Liver (tissue), 9 donors: ENCODE data around the gene IGLL5. TPM values are rescaled to one million over a fixed set of nuclear protein-coding genes. Genes with fewer than 3 reads are reported as not detected.

Experiments used
- DNase-seq: peaks from one replicate; pipeline ENCODE4 v3.0.0-alpha.2; 2017; ENCODE audit warnings: low spot score
- H3K27ac ChIP-seq, 2 donors: one replicate each; pipeline ENCODE4 v1.7.0; 2013; ENCODE audit warnings: inconsistent platforms in 2 of 2, low read length in 2 of 2, control low read depth in 1 of 2, low read depth in 1 of 2, mild to moderate bottlenecking in 1 of 2
- H3K27me3 ChIP-seq, 4 donors: one replicate each; pipeline versions ENCODE4 v1.6.1 to v1.7.0; 2013; ENCODE audit warnings: low read length in 3 of 4, inconsistent platforms in 1 of 4, mild to moderate bottlenecking in 1 of 4, moderate library complexity in 1 of 4; ENCODE audit not compliant: control insufficient read depth in 4 of 4, insufficient read depth in 4 of 4
- H3K36me3 ChIP-seq, 4 donors: one replicate each; pipeline versions ENCODE4 v1.6.1 to v1.7.0; 2013; ENCODE audit warnings: low read length in 3 of 4, mild to moderate bottlenecking in 3 of 4, low read depth in 1 of 4, moderate library complexity in 1 of 4; ENCODE audit not compliant: control insufficient read depth in 4 of 4, insufficient read depth in 3 of 4
- H3K4me1 ChIP-seq, 4 donors: one replicate each; pipeline versions ENCODE4 v1.6.1 to v1.7.0; 2013; ENCODE audit warnings: low read length in 3 of 4, mild to moderate bottlenecking in 3 of 4, moderate library complexity in 1 of 4; ENCODE audit not compliant: control insufficient read depth in 4 of 4, insufficient read depth in 4 of 4
- H3K4me3 ChIP-seq, 3 donors: one replicate each; pipeline versions ENCODE4 v1.6.1 to v1.7.0; 2013; ENCODE audit warnings: low read length in 3 of 3, control low read depth in 1 of 3, low read depth in 1 of 3, mild to moderate bottlenecking in 1 of 3
- H3K9ac ChIP-seq, 2 donors: one replicate each; pipeline ENCODE4 v1.7.0; 2013; ENCODE audit warnings: low read length in 2 of 2, mild to moderate bottlenecking in 2 of 2, moderate library complexity in 2 of 2, control low read depth in 1 of 2, low read depth in 1 of 2
- H3K9me3 ChIP-seq, 4 donors: one replicate each; pipeline versions ENCODE4 v1.6.1 to v1.7.0; 2013; ENCODE audit warnings: low read length in 3 of 4; ENCODE audit not compliant: control insufficient read depth in 4 of 4
- ATF3 ChIP-seq: IDR thresholded peaks from 2 replicates; pipeline ENCODE4 v1.6.1; 2016; ENCODE audit warnings: antibody characterized with exemption
- CTCF ChIP-seq: fragments of 150-350 bp; IDR thresholded peaks from 2 replicates; pipeline ENCODE4 v1.5.1; 2017; ENCODE audit warnings: improper control_type of control experiment, low read depth, low read length; ENCODE audit not compliant: missing input control
- EGR1 ChIP-seq, 2 donors: IDR thresholded peaks; 2 replicates each; pipeline ENCODE4 v1.6.1; 2016 to 2018; ENCODE audit warnings: antibody characterized with exemption in 2 of 2, low read depth in 2 of 2
- FOXA1 ChIP-seq: IDR thresholded peaks from 2 replicates; pipeline ENCODE4 v1.6.1; 2016; ENCODE audit warnings: antibody characterized with exemption
- FOXA2 ChIP-seq: IDR thresholded peaks from 2 replicates; pipeline ENCODE4 v1.6.1; 2016; ENCODE audit warnings: antibody characterized with exemption
- GABPA ChIP-seq, 2 donors: IDR thresholded peaks in 1 of 2; conservative IDR thresholded peaks in 1 of 2; 2 replicates each; pipeline ENCODE4 v1.6.1; 2016; ENCODE audit warnings: antibody characterized with exemption in 2 of 2, mild to moderate bottlenecking in 1 of 2, moderate library complexity in 1 of 2
- HNF4A ChIP-seq, 2 donors: conservative IDR thresholded peaks; 2 replicates each; pipeline ENCODE4 v1.6.1; 2016; ENCODE audit warnings: antibody characterized with exemption in 2 of 2, mild to moderate bottlenecking in 2 of 2
- HNF4G ChIP-seq: IDR thresholded peaks from 2 replicates; pipeline ENCODE4 v1.6.1; 2016; ENCODE audit warnings: antibody characterized with exemption
- JUND ChIP-seq, 2 donors: IDR thresholded peaks; 2 replicates each; pipeline ENCODE4 v1.6.1; 2016; ENCODE audit warnings: antibody characterized with exemption in 2 of 2
- MAX ChIP-seq: IDR thresholded peaks from 2 replicates; pipeline ENCODE4 v1.6.1; 2016; ENCODE audit warnings: antibody characterized with exemption
- NR2F2 ChIP-seq: IDR thresholded peaks from 2 replicates; pipeline ENCODE4 v1.6.1; 2016; ENCODE audit warnings: antibody characterized with exemption
- RAD21 ChIP-seq, 2 donors: IDR thresholded peaks; 2 replicates each; pipeline ENCODE4 v1.6.1; 2016; ENCODE audit warnings: antibody characterized with exemption in 2 of 2, mild to moderate bottlenecking in 2 of 2
- REST ChIP-seq: IDR thresholded peaks from 2 replicates; pipeline ENCODE4 v1.6.1; 2016; ENCODE audit warnings: antibody characterized with exemption, mild to moderate bottlenecking
- RXRA ChIP-seq, 2 donors: IDR thresholded peaks; 2 replicates each; pipeline ENCODE4 v1.6.1; 2017 to 2018; ENCODE audit warnings: antibody characterized with exemption in 2 of 2, mild to moderate bottlenecking in 1 of 2
- SP1 ChIP-seq: IDR thresholded peaks from 2 replicates; pipeline ENCODE4 v1.6.1; 2018; ENCODE audit warnings: antibody characterized with exemption, mild to moderate bottlenecking
- TAF1 ChIP-seq: conservative IDR thresholded peaks from 2 replicates; pipeline ENCODE4 v1.6.1; 2016; ENCODE audit warnings: antibody characterized with exemption, mild to moderate bottlenecking
- YY1 ChIP-seq: IDR thresholded peaks from 2 replicates; pipeline ENCODE4 v1.6.1; 2016; ENCODE audit warnings: antibody characterized with exemption, mild to moderate bottlenecking
- ZBTB33 ChIP-seq: IDR thresholded peaks from 2 replicates; pipeline ENCODE4 v1.6.1; 2016; ENCODE audit warnings: antibody characterized with exemption
- WGBS: extraction: QIAGEN DNeasy Blood & Tissue Kit; methylation state at CpG from one replicate; pipeline ENCODE4 v1.1.7; 2013; 5-methylcytosine and 5-hydroxymethylcytosine counted together
- polyA plus RNA-seq, 2 donors: library from polyadenylated mRNA; stranded (reverse) in 1 of 2; unstranded in 1 of 2; fragments of 200-250 nt in 1 of 2; fragments of >200 nt in 1 of 2; fragmentation: Nextera tagmentation in 1 of 2; extraction: Ambion mirVana in 1 of 2; gene quantifications; one replicate each; pipeline versions ENCODE4 v1.2.1 to v1.2.3, GENCODE V29; 2013 to 2015
- total RNA-seq, 2 donors: library from RNA; depleted of rRNA; stranded (reverse); fragments of >200 nt; gene quantifications; one replicate each; pipeline ENCODE4 v1.2.3, GENCODE V29; 2014
- donor health status: healthy.
- donor health status: healthy.
- donor health status: healthy.
- donor health status: healthy.
- donor health status: healthy.

IGLL5 gene
- total and polyA plus RNA-seq, 4 donors: 1.3 to 13.4 (median 3.4) TPM

GRCh38 chr22:22867996-22868715, 19.5 kb upstream of the IGLL5 start:
- WGBS: 75% methylated on average over 6 of the region's 6 CpGs
- TF ChIP-seq HNF4A (conservative IDR thresholded peaks at IDR 0.05): no peak
- no peak for TF ChIP-seq SP1
- no peak for TF ChIP-seq ZBTB33
- no peak for TF ChIP-seq RAD21 (IDR thresholded peaks at IDR 0.05)
- TF ChIP-seq REST: no peak
- no peak for TF ChIP-seq JUND (IDR thresholded peaks at IDR 0.05)
- TF ChIP-seq NR2F2: no peak
- TF ChIP-seq ATF3: no peak
- TF ChIP-seq CTCF: no peak
- TF ChIP-seq FOXA1: no peak
- no peak for TF ChIP-seq RXRA (IDR thresholded peaks at IDR 0.05)
- no peak for TF ChIP-seq FOXA2
- TF ChIP-seq EGR1 (IDR thresholded peaks at IDR 0.05; ENCODE audit: low read depth in 2 of 2): no peak
- no peak for TF ChIP-seq MAX
- no peak for TF ChIP-seq HNF4G
- no peak for TF ChIP-seq GABPA (IDR thresholded peaks at IDR 0.05 in 1 of 2, conservative IDR thresholded peaks at IDR 0.05 in 1 of 2)
- TF ChIP-seq TAF1: no peak
- TF ChIP-seq YY1: no peak

More at GRCh38 chr22:22867996-22868715, 19.5 kb upstream of the IGLL5 start:
- no peak overlapping the region for H3K9ac ChIP-seq
- H3K27ac ChIP-seq: no peak overlapping the region
- H3K27me3 ChIP-seq: peaks cover 0 to 3% (median 0%) of the 10 kb centered on the region in 4 donors
- H3K4me1 ChIP-seq: no peaks in the 10 kb centered on the region
- H3K9me3 ChIP-seq: no peaks in the 10 kb centered on the region
- no peaks in the 10 kb centered on the region for H3K36me3 ChIP-seq
- peak; percentile 16 for DNase-seq
- no peak overlapping the region for H3K4me3 ChIP-seq
